Activated CD4-positive, alpha-beta memory T cell treated with anti-CD3 and anti-CD28 coated beads for 36 hours (primary cell): ENCODE data around the gene TMPRSS11D. TPM values are rescaled to one million over a fixed set of nuclear protein-coding genes. Genes with fewer than 3 reads are reported as not detected.

Experiments
- CTCF ChIA-PET: fragments of 350-600 bp; sonication (Branson Sonifier 250); formaldehyde crosslinking; loops from one replicate; lab custom pipeline; 2021; ENCODE audit warnings: antibody characterized with exemption, inconsistent platforms; lab: Charles Lee
- POLR2A ChIA-PET: fragments of 350-600 bp; sonication (Branson Sonifier 250); formaldehyde crosslinking; loops from one replicate; lab custom pipeline; 2021; ENCODE audit warnings: antibody characterized with exemption; lab: Charles Lee
- DNase-seq: peaks from one replicate; pipeline ENCODE4 v3.0.0-alpha.2; 2020
- H3K27ac Mint-ChIP-seq: one replicate; pipeline ENCODE4 v1.8.0; 2021; ENCODE audit warnings: mixed read lengths
- H3K27me3 Mint-ChIP-seq: one replicate; pipeline ENCODE4 v1.8.0; 2021; ENCODE audit warnings: mixed read lengths
- H3K36me3 Mint-ChIP-seq: one replicate; pipeline ENCODE4 v1.8.0; 2021; ENCODE audit warnings: mixed read lengths
- H3K4me1 Mint-ChIP-seq: one replicate; pipeline ENCODE4 v1.8.0; 2021; ENCODE audit warnings: low read depth, mixed read lengths
- H3K4me3 Mint-ChIP-seq: one replicate; pipeline ENCODE4 v1.8.0; 2021; ENCODE audit warnings: mild to moderate bottlenecking, mixed read lengths
- H3K9me3 Mint-ChIP-seq: one replicate; pipeline ENCODE4 v1.8.0; 2021; ENCODE audit warnings: mixed read lengths
- intact Hi-C: fragments of 100-400 bp; cut with micrococcal nuclease; formaldehyde crosslinking; loops from one replicate; pipeline ENCODE4 v1.15.1; 2023
- total RNA-seq, 2 experiments: library from RNA; stranded (reverse); gene quantifications; one replicate each; pipeline ENCODE4 v1.2.3, GENCODE V29; 2021

The TMPRSS11D gene
- total RNA-seq, 2 experiments from 2014 or later, result not detected

DNA sequence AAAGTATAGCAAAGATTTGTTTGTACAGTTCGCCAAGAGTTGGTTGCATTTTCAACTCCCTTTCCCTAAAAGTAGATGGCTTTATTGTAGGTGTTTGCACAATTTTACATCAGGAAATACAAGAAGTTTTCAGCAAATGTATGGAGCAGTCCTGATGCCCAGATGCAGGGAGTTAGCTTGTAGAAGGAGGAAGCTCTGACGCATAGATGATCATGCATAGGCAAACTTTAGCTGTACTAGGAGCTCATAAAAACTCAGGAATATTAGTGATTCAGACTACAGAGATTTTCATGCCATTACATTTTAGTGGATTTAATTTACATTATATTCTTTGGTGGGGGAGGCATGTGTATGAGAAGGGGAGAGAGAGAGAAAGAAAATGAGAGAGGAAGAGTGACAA lies 62.9 kb downstream of the TMPRSS11D start:
- ChIA-PET POLR2A (no interaction called here), CTCF (no interaction called here)
- intact Hi-C loops, result no loop called here
- Mint-ChIP-seq H3K27me3 (no peaks in the 10 kb centered on the region), H3K4me1 (no peaks in the 10 kb centered on the region), H3K4me3 (no peak overlapping the region), H3K27ac (no peak overlapping the region), H3K36me3 (no peaks in the 10 kb centered on the region), H3K9me3 (peaks cover 6% of the 10 kb centered on the region)
- DNase-seq, result no peak

DNA sequence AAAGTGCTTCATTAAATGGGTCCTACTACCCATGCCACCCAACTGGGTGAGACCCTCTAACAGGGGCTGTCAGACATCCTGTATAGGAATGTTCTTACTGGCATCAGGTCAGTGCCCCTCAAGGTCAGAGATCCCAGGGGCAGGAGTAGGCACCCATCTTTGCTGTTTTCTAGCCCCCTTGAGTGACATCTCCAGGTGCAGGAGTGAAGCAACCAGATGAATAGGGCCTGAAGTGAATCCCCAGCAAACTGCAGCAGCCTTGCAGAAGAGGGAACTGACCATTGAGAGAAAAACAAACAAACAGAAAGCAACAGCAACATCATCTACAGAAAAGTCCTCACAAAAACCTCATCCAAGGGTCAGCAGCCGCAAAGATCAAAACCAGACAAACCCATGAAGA lies 73.8 kb downstream of the TMPRSS11D start:
- ChIA-PET POLR2A (no interaction called here), CTCF (no interaction called here)
- intact Hi-C loops, result no loop called here
- Mint-ChIP-seq H3K9me3 (peaks cover 40% of the 10 kb centered on the region), H3K27ac (no peak overlapping the region), H3K36me3 (no peaks in the 10 kb centered on the region), H3K4me1 (no peaks in the 10 kb centered on the region), H3K4me3 (no peak overlapping the region), H3K27me3 (no peaks in the 10 kb centered on the region)
- DNase-seq, result no peak

DNA sequence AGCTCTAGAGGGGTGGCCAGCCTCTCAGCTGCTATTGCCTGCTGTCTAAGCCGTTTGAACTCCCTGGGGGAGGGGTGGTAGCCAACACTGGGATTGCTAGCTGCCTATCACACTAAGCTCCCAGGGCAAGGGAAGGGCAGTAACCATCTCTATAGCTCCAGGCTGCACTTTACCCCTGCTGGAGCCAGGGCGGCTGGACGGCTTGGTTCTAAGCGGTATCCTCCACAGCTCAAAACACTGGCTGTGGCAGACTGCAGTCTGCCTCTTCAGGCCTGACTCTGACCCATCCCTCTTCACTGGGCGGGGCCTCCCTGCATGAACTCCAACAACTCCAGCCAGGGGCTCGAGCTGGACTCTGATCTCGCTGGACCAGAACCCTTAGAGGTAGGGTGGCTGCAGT lies 74.3 kb downstream of the TMPRSS11D start:
- Mint-ChIP-seq H3K27ac (no peak overlapping the region), H3K4me3 (no peak overlapping the region), H3K36me3 (no peaks in the 10 kb centered on the region), H3K27me3 (no peaks in the 10 kb centered on the region), H3K4me1 (no peaks in the 10 kb centered on the region), H3K9me3 (peaks cover 35% of the 10 kb centered on the region)
- ChIA-PET CTCF (no interaction called here), POLR2A (no interaction called here)
- no peak for DNase-seq
- intact Hi-C loops, result no loop called here

DNA sequence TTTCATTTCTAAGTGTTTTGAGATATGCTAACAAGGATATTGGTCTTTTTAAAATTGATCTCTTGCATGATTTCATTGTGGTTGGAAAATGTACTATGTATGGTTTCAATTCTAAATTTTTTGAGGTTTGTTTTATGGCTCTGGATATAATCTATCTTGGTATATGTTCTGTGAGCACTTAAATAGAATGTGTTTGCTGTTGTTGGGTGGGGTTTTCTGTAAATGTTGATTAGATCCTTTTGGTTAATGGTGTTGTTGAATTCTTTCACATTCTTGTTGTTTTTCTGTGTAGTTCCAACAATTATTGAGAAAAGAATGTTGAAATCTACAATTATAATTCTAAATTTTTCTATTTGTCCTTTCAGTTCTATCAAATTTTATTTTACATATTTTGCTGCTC lies 87.0 kb downstream of the TMPRSS11D start:
- no peaks in the 10 kb centered on the region for H3K27me3 Mint-ChIP-seq
- no peak overlapping the region for H3K27ac Mint-ChIP-seq
- DNase-seq, result no peak
- ChIA-PET POLR2A (no interaction called here), CTCF (no interaction called here)
- intact Hi-C loops, result no loop called here
- no peaks in the 10 kb centered on the region for H3K36me3 Mint-ChIP-seq
- H3K4me3 Mint-ChIP-seq, result no peak overlapping the region
- no peaks in the 10 kb centered on the region for H3K4me1 Mint-ChIP-seq
- no peaks in the 10 kb centered on the region for H3K9me3 Mint-ChIP-seq

DNA sequence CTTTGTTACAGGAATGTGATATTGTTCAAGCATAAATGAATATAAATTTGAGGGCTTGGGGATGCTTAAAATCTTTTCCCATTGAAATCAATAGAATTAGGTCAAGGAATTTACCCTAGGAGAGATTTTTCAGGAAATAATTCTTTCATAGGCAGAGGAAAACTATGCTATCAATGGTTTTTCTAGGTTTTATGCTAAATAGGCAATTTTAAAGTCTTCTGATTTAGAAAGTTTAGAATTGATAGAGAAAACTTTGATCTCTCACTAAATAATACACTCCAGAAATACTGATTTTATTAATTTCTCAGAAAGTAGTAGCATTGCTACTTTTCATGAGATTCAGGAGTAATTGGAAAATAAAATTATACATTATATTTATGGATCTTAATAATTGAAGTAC lies 93.1 kb downstream of the TMPRSS11D start:
- DNase-seq, result no peak
- Mint-ChIP-seq H3K27me3 (no peaks in the 10 kb centered on the region), H3K4me1 (no peaks in the 10 kb centered on the region), H3K4me3 (no peak overlapping the region), H3K36me3 (peaks cover 2% of the 10 kb centered on the region), H3K27ac (no peak overlapping the region), H3K9me3 (no peaks in the 10 kb centered on the region)
- intact Hi-C loops, result no loop called here
- CTCF ChIA-PET, result no interaction called here
- POLR2A ChIA-PET, result no interaction called here

DNA sequence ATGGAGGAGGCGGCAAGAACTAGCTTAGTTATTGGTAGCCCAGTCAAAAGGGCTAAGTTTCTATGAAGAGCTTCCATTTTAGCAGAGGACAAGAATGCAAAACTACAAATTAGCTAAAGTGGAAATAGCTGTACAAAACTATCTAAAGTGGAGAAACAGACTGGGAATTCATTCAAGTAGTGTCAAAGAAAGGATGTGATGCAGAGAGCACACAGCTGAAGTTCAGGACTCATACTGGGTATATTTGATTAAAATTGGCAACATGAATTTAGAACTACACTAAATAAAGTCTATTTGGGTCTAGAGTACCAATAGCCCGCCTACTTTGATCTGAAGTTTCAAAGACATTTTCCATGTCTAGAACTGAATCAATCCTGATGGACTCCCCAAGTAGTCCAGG lies 96.5 kb downstream of the TMPRSS11D start:
- Mint-ChIP-seq H3K27ac (no peak overlapping the region), H3K4me1 (no peaks in the 10 kb centered on the region), H3K4me3 (no peak overlapping the region), H3K36me3 (peaks cover 2% of the 10 kb centered on the region), H3K27me3 (no peaks in the 10 kb centered on the region), H3K9me3 (no peaks in the 10 kb centered on the region)
- no peak for DNase-seq
- intact Hi-C loops, result no loop called here
- POLR2A ChIA-PET, result no interaction called here
- CTCF ChIA-PET, result no interaction called here

DNA sequence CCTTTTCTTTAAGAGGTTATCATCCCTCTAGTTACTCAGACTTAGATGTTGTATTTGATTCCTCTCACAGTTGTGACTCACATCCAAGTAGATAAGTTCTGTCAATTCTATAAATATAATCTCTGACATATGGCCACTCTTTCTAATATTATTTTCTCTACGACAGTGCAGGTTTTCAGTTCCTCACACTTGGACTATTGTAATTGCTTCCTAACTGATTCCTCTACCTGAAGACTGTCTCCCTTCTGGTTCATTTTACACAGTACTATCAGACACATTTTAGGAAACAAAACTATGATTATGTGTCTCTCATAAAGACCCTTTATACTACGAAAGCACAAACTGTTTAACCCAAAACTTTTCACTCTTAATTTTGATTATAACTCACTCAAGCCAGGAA lies 98.3 kb downstream of the TMPRSS11D start:
- H3K4me3 Mint-ChIP-seq, result no peak overlapping the region
- ChIA-PET CTCF (no interaction called here), POLR2A (no interaction called here)
- H3K27me3 Mint-ChIP-seq, result no peaks in the 10 kb centered on the region
- no peak for DNase-seq
- no peaks in the 10 kb centered on the region for H3K4me1 Mint-ChIP-seq
- intact Hi-C loops, result no loop called here
- no peak overlapping the region for H3K27ac Mint-ChIP-seq
- H3K9me3 Mint-ChIP-seq, result no peaks in the 10 kb centered on the region
- no peaks in the 10 kb centered on the region for H3K36me3 Mint-ChIP-seq

DNA sequence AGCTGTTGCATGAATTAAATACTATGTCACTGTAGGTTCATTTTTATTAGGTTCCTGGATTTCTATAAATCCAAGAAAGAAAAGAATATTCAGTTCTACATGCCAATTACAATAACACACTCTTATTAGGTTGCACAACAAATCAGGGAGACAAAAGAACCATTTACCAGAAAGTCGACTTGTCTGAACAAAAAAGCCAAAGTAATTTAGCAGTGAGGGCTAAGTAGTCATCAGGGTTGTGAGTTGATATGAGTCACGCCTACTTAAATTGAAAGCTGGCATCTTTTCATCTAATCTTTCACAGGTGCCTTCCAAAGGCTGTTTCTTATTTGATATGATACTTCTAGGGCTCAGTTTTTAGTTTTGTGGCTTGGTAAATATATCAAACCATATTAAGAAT lies 104.2 kb downstream of the TMPRSS11D start:
- Mint-ChIP-seq H3K36me3 (no peaks in the 10 kb centered on the region), H3K9me3 (no peaks in the 10 kb centered on the region), H3K4me3 (no peak overlapping the region), H3K27me3 (no peaks in the 10 kb centered on the region), H3K27ac (no peak overlapping the region), H3K4me1 (no peaks in the 10 kb centered on the region)
- ChIA-PET POLR2A (no interaction called here), CTCF (no interaction called here)
- DNase-seq, result no peak
- intact Hi-C loops, result no loop called here

DNA sequence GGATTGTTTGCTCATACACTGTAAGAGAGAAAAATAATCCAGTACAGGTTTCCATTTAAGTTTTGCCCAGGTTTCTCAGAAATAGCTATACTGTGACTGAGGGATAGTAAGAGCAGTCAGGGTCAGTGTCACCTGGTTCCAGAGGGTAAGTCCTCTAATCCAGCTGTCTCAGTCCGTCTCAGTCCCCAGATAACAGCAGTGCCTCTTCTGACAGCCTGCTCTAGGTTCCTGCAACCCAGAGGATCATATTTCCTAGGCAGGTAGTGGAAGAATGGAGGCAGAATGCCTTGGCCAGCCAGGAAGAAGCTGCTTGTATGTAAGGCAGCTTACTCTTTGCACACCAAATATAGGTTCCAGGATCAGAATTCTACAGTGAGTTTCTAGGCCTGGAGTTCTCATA lies 107.1 kb downstream of the TMPRSS11D start:
- intact Hi-C loops, result no loop called here
- H3K27ac Mint-ChIP-seq, result no peak overlapping the region
- no peak for DNase-seq
- no peak overlapping the region for H3K4me3 Mint-ChIP-seq
- no peaks in the 10 kb centered on the region for H3K36me3 Mint-ChIP-seq
- no peaks in the 10 kb centered on the region for H3K9me3 Mint-ChIP-seq
- no peaks in the 10 kb centered on the region for H3K4me1 Mint-ChIP-seq
- CTCF ChIA-PET, result interaction anchor here (1.3 kb wide), 1 partner anchor 30 kb away, joined by 3 read pairs; no protein-coding TSS in a partner anchor
- no peaks in the 10 kb centered on the region for H3K27me3 Mint-ChIP-seq
- POLR2A ChIA-PET, result no interaction called here

Other genes with a start within 250 kb of the TMPRSS11D start
- 100 to 1,000 TPM; 107 to 112 TPM for gene UBA6, start 182.8 kb downstream of the TMPRSS11D start, total RNA-seq
- gene GNRHR, start 129.6 kb downstream of the TMPRSS11D start, total RNA-seq, result not detected
- not detected for gene TMPRSS11A, start 79.5 kb upstream of the TMPRSS11D start, total RNA-seq
- not detected for gene TMPRSS11F, start 245.9 kb upstream of the TMPRSS11D start, total RNA-seq